Activated T-cell treated with anti-CD3 and anti-CD28 coated beads, Interleukin-2, amount 50 U/mL, for 72 hours (primary cell): ENCODE results near the gene CENPX. TPM values are rescaled to one million over a fixed set of nuclear protein-coding genes. Genes with fewer than 3 reads are reported as not detected.

Source experiments
- ATAC-seq, 2 donors: fragments of 150-1000 bp; cut with Tn5 transposase; replicated peaks in 1 of 2; 2 replicates each; pipeline ENCODE4 v1.10.0; 2021; ENCODE audit warnings: moderate library complexity in 2 of 2, mild to moderate bottlenecking in 1 of 2
- DNase-seq, 2 donors: peaks; one replicate each; pipeline ENCODE4 v3.0.0; 2021 to 2022; ENCODE audit warnings: mixed read lengths in 1 of 2
- H3K27ac Mint-ChIP-seq: one replicate; pipeline ENCODE4 v1.8.0; 2022; ENCODE audit warnings: mild to moderate bottlenecking, moderate library complexity, mixed read lengths
- H3K27me3 Mint-ChIP-seq: one replicate; pipeline ENCODE4 v1.8.0; 2022; ENCODE audit warnings: low read depth, mixed read lengths
- H3K36me3 Mint-ChIP-seq, 2 donors: one replicate each; pipeline ENCODE4 v1.8.0; 2022; ENCODE audit warnings: mixed read lengths in 2 of 2, mild to moderate bottlenecking in 1 of 2; ENCODE audit not compliant: insufficient read depth in 2 of 2
- H3K4me1 Mint-ChIP-seq: one replicate; pipeline ENCODE4 v1.8.0; 2022; ENCODE audit warnings: low read depth, mixed read lengths
- H3K4me3 Mint-ChIP-seq, 2 donors: one replicate each; pipeline ENCODE4 v1.8.0; 2022; ENCODE audit warnings: mild to moderate bottlenecking in 2 of 2, mixed read lengths in 2 of 2, moderate library complexity in 2 of 2
- H3K9me3 Mint-ChIP-seq, 2 donors: one replicate each; pipeline ENCODE4 v1.8.0; 2022; ENCODE audit warnings: mixed read lengths in 2 of 2
- total RNA-seq, 2 donors: library from RNA; stranded (reverse); gene quantifications; one replicate each; pipeline ENCODE4 v1.2.3, GENCODE V29; 2022

The CENPX gene
- total RNA-seq, 2 donors from 2014 or later, result 32.2 to 44.0 TPM

DNA sequence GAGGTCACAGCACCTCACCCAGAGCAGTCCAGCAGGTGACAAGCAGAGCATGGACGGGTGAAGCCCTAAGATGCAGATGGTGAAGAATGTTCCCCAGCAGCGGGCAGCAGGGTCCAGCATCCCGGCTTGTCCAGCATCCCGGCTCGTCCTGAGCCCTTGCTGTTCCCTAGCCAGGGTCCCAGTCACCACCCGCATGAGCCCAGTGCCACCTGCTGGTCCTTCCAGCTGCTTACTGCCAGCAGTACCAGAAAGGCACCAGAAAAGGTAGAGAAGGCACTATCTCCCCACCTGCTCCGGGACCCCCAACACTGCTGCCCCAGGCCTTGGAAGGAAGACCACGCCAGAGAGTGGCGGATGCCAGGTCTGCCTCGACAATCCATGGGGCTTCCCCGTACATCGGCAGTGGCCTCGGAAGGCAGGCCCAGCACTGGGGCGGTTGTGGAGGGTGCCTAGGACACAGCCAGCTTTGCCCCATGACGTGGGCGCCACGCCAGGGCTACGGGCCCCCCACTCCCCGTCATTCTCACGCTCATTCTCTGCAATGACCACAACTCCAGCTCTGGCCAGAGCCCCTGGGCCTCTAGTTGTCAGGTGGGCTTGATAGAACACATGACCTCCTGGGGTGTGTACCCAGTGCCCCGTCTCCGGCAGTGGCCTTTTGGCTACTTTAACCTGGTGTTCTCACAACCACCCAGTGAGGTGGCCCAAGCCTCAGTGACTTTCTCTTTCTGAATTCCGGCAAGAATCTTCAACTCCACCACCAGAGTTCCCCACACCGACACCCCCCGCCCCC, 1.4 kb downstream of the CENPX start:
- ATAC-seq, result no peak
- no peak overlapping the region for H3K27ac Mint-ChIP-seq
- no peaks in the 10 kb centered on the region for H3K9me3 Mint-ChIP-seq

DNA sequence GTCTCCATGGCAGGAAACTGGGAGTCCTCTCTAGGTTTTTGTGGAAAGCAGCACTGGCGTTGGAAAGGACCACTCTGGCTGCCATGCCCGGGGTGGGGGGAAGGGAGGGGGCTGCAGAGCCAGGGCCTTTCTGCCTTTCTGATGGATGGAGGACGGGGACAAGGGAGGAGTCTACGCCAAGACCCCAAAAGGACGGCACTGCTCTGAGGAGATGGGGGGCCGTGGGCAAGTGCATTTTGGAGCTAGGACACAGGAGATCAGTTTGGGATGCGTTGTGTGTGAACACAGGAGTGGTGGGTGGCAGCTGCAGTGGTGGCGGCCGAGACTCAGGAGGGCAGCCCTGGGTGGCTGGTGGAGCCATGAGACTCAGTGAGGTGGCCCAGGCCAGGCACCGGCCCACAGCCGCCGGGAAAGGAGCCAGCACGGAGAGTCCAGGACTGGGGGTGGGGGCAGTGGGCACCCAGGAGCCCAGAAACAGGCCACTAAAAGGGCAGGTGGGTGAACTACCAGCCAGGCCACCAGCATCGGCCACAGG, 2.0 kb downstream of the CENPX start:
- peaks cover 28% of the 10 kb centered on the region for H3K4me1 Mint-ChIP-seq
- H3K27me3 Mint-ChIP-seq, result no peaks in the 10 kb centered on the region
- DNase-seq, result no peak
- peak overlapping the region; percentile 84 to 89 for H3K4me3 Mint-ChIP-seq
- no peaks in the 10 kb centered on the region for H3K9me3 Mint-ChIP-seq
- no peak overlapping the region for H3K27ac Mint-ChIP-seq
- no peak for ATAC-seq
- H3K36me3 Mint-ChIP-seq, result no peaks in the 10 kb centered on the region

More for the DNA sequence above, 1.4 kb downstream of the CENPX start:
- no peaks in the 10 kb centered on the region for H3K36me3 Mint-ChIP-seq
- DNase-seq, result peak; percentile 63 to 74
- peak overlapping the region; percentile 84 to 89 for H3K4me3 Mint-ChIP-seq
- H3K27me3 Mint-ChIP-seq, result no peaks in the 10 kb centered on the region
- H3K4me1 Mint-ChIP-seq, result peaks cover 28% of the 10 kb centered on the region

DNA sequence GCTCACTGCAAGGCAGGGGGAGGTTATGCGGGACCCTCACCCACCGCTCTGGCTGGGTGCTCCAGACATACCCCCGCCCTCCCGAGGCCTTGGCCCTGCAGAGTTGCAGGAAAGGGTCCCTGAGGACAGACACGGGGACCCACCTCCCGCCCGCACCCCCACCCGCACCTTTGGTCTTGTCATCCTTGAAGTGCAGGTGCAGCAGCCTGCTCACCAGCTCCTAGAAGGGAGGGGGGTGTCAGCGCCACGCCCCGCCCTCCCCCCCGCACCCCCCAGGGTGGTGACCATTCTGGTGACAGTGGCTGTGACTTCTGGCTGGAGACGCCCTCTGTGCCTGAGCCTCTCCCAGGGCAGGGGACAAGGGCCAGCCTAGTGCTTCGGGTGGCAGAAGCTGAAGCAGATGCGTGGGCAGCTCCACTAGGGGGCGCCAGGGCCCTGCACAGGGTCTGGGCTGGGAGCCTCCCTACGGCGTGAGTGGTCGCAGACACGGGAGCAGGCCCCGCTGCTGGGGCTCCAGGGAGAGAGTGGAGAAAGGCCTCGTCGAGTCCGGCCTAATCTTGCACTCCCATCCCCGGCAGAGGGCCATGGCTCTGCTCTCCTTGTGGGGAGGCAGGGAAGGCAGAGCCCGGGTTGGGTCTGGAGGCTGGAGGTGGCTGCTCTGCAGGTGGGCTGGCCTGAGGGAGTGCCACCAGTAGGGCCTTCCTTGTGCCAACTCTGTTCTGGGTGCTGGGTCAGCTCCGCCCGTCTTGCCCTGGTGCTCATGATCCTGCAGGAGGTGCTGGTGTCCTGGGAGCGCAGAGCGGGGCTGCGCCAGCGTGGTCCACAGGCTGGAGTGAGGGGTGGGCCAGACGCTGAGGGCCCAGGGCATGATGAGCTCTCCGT, 2.7 kb downstream of the CENPX start:
- ATAC-seq (no peak), DNase-seq (peak; percentile 81 to 84)
- Mint-ChIP-seq H3K27ac (no peak overlapping the region), H3K4me3 (peak overlapping the region in 1 of 2 donors; percentile 67), H3K9me3 (no peaks in the 10 kb centered on the region), H3K4me1 (peaks cover 28% of the 10 kb centered on the region), H3K36me3 (no peaks in the 10 kb centered on the region), H3K27me3 (no peaks in the 10 kb centered on the region)

DNA sequence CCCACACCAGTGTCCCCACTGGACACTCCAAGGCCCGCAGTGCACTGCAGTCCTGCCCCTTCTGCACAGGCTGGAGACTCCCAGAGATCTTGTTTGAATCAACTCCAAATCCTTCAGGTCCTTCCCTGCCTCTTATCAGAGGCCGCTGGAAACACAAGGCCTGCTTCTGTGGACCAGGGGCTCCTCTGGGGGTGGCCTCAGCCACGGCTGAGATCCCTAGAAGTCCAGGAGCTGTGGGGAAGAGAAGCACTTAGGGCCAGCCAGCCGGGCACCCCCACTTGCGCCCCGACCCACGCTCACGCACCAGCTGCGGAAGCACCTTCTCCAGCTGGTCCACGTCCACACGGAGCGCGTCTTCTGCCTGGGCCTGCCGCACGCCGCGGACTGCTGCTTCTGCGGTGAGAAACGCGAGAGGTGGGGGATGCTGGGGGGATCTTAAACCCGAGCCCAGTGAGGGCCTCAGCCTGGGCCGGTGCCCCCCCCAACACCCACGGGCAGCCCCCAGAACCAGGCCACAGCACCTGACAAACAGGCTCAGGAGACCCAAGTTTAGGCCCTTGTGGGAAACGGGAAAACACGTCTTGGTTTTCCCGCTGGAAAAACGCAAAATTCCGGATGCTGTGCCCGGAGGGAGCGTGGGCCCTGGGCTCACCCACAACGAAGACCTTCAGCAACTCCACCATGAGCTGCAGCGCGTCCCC, 3.5 kb downstream of the CENPX start:
- no peak for ATAC-seq
- no peaks in the 10 kb centered on the region for H3K9me3 Mint-ChIP-seq

DNA sequence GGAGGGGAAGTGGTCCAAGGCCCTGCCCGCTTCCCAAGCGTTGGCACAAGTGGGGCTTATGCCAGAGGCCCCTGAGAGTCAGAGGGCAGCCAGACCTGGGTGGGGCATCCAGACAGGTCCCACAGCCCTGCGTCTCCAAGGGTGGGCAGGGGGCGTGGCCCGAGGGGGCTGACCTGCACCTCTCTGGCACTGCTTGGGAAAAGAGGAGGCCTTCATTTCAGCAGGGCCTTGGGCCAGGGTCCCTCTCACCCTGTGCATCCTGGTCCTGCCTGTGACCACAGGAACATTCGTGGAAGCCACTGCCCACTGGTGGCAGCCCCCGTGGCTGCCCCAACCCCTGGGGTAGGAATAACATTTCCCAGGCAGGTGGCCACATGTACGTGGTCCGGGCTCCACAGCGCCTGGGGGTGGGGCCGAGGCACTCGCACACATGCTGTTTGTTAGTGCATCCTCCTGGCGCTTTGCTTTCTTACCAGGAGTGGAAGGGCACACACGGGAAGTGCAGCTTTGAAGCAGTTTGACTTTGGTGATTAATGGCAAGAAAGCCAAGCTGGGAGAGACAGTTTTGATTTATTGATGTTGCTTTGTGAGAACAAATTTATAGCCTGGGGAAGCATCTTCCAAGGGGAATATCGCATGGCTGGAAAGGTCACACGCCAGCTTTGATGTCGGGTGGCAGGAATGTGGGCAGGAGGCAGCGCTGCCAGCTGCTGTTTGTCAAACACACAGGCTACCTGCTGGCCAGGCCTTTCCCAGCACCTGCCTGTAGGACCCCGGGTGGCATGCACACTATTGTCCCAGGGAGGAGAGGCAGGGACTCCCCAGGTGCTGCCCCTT, 4.3 kb downstream of the CENPX start:
- DNase-seq (no peak), ATAC-seq (no peak)
- Mint-ChIP-seq H3K27ac (no peak overlapping the region), H3K9me3 (no peaks in the 10 kb centered on the region), H3K4me1 (peaks cover 20% of the 10 kb centered on the region), H3K4me3 (no peak overlapping the region), H3K27me3 (no peaks in the 10 kb centered on the region), H3K36me3 (no peaks in the 10 kb centered on the region)

More for the DNA sequence above, 3.5 kb downstream of the CENPX start:
- no peaks in the 10 kb centered on the region for H3K36me3 Mint-ChIP-seq
- no peak overlapping the region for H3K27ac Mint-ChIP-seq
- H3K27me3 Mint-ChIP-seq, result no peaks in the 10 kb centered on the region
- no peak for DNase-seq
- H3K4me1 Mint-ChIP-seq, result peaks cover 25% of the 10 kb centered on the region
- no peak overlapping the region for H3K4me3 Mint-ChIP-seq

DNA sequence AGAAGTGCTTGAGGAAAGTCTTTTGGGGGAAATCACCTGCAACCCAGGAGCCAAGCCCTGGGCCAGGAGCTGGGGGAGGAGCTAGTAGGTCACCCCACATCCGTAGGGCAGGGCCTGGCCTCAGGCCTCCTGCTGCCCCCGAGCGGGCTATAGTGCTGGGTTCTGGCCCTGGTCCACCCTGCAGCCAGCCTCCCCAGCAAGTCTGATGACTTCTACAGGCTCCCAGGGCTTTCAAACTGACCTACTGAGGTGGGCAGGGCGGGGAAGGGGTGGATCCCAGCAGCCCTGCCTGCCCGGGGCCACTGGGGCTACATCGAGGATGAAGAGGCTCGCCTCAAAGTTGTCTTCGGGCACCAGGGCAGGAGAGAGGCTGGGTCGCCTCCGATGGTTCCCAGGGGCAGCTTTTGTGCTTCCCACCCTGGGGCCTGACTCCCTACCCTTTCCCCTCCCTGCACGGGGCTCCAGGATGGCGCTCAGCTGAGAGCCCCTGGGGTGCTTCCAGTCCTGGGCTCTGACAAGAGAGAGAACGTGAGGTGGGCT, 5.0 kb downstream of the CENPX start:
- ATAC-seq (no peak), DNase-seq (no peak)
- Mint-ChIP-seq H3K4me1 (peaks cover 20% of the 10 kb centered on the region), H3K9me3 (no peaks in the 10 kb centered on the region), H3K36me3 (no peaks in the 10 kb centered on the region), H3K27me3 (no peaks in the 10 kb centered on the region), H3K4me3 (no peak overlapping the region), H3K27ac (no peak overlapping the region)

DNA sequence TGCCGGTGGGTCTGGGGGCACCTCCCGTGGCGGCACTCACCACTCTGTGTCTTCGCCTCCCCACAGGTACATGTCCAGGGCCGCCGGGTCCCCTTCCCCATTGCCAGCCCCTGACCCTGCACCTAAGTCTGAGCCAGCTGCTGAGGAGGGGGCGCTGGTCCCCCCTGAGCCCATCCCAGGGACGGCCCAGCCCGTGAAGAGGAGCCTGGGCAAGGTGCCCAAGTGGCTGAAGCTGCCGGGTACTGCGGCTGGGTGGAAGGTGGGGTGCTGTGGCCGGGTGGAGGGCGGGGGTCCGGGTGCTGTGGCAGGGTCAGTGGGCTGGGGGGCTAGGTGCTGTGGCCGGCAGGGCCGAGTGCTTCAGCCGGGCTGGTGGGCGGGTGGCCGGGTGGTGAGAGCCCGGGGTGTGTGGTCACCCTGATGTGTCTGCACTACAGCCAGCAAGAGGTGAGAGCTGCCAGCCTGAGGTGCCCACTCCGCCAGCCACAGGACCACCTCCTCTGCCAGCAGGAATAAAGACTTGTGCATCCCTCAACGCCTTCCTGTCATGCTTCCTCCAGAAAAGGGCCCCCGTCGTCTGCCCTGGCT, 5.7 kb downstream of the CENPX start:
- H3K36me3 Mint-ChIP-seq, result no peaks in the 10 kb centered on the region
- no peaks in the 10 kb centered on the region for H3K27me3 Mint-ChIP-seq
- H3K4me1 Mint-ChIP-seq, result peaks cover 18% of the 10 kb centered on the region
- no peak overlapping the region for H3K27ac Mint-ChIP-seq
- no peak for DNase-seq
- H3K4me3 Mint-ChIP-seq, result no peak overlapping the region
- ATAC-seq, result no peak
- no peaks in the 10 kb centered on the region for H3K9me3 Mint-ChIP-seq

DNA sequence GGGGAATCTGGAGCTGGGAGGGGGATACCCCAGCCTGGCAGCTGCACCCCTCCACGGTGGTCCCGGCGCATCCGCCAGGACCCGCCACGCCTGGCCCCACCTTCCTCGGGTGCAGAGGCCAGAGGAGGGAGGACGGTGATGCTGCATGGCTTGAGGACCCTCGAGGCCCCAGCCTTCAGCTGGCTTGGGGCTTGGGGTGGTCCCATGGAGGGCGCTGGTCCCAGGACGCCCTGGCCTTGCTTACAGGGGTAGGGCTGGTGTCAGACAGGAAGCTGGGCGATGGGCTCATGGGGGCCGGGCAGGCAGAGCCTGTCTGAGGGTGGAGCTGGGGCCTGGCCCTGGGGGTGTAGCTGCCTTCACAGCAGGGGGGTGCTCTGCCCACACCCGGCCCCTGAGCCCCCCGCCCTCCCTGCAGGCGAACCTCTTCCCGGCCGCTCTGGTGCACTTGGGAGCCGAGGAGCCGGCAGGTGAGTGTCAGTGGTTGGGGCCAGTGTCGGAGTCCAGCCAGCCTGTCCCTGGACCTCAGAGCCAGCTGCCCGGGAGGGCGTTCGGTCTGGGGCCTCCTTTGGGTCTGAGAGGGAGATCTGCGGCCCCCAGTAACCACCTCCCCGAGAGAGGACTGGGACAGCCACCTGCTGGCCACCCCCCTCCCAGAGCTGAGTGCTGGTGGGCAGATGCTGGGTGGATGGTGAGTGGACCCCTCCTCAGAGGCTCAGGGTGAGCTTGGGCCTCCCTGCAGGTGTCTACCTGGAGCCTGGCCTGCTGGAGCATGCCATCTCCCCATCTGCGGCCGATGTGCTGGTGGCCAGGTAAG, 6.4 kb downstream of the CENPX start:
- Mint-ChIP-seq H3K4me3 (no peak overlapping the region), H3K36me3 (no peaks in the 10 kb centered on the region), H3K27me3 (no peaks in the 10 kb centered on the region), H3K27ac (no peak overlapping the region), H3K4me1 (peaks cover 11% of the 10 kb centered on the region), H3K9me3 (no peaks in the 10 kb centered on the region)
- ATAC-seq (no peak), DNase-seq (no peak)

DNA sequence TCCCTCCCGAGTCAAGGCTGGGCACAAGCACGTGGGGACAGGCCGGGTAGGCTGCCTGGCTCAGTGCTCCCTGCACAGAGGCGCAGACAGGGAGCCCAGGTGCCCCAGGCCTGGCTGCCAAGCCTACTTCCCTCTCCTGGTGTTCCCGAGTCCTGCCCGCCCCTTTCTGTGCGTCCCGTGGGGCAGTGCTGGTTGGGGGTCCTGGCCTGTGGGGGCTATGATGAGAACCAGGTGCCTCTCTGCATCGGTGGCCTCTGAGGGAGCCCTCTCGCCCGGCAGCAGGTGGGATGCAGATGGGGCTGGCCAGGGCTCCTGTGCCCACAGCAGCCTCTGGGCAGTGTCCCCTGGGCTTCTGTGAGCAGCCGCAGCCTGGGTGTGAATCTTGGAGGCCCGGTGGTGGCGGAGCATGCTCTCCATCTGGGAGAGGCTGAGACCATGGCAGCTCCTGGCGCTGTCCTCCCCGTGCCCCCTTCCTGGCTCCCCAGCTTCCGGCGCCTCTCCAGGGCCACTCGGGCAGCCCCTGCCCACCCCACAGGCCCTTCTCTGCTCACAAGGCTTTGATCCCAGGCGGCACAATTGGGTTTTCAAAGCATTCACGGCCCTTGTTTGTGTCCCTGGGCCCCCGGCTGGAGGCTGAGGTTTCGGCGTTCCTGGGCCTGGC, 7.2 kb downstream of the CENPX start:
- no peak overlapping the region for H3K4me3 Mint-ChIP-seq
- H3K27ac Mint-ChIP-seq, result no peak overlapping the region
- no peak for DNase-seq
- no peaks in the 10 kb centered on the region for H3K27me3 Mint-ChIP-seq
- ATAC-seq, result no peak
- H3K9me3 Mint-ChIP-seq, result no peaks in the 10 kb centered on the region
- peaks cover 6% of the 10 kb centered on the region for H3K4me1 Mint-ChIP-seq
- H3K36me3 Mint-ChIP-seq, result no peaks in the 10 kb centered on the region

DNA sequence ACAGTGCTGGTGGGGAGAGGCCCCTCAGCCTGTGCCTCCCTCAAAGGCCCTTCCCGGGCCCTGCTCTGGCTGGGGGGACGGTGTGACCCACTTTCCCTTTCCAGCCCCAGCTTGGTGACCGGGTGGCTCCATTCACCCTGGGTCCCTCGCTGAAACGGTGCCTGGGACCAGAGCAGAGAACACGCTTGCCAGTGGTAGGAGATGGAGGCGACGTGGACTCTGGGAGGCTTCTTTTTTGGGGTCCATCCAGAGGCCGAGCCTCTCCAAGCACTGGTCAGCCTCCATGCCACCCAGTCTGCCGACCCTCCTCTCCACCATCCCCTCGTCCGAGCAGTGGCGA, 7.7 kb downstream of the CENPX start:
- H3K4me3 Mint-ChIP-seq, result no peak overlapping the region
- peaks cover under 1% of the 10 kb centered on the region for H3K4me1 Mint-ChIP-seq
- no peaks in the 10 kb centered on the region for H3K36me3 Mint-ChIP-seq
- H3K27ac Mint-ChIP-seq, result no peak overlapping the region
- no peaks in the 10 kb centered on the region for H3K9me3 Mint-ChIP-seq
- DNase-seq (no peak), ATAC-seq (no peak)
- no peaks in the 10 kb centered on the region for H3K27me3 Mint-ChIP-seq

DNA sequence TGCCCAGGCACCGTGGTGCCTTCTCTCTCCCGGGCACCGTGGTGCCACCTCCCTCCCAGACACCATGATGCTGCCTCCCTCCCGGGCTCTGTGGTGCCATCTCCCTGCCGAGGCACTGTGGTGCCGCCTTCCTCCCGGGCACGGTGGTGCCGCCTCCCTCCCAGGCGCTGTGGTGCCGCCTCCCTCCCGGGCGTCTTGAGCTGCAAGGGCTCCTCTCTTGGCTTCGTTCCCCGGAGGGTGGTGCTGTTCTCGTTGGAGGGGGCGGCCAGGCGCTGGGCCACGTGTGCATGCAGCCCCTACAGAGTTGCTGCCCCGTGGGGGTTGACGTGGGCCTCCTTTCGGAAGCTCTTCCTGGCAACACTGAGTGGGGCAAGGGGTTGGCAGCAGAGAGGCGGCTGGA, 8.2 kb downstream of the CENPX start:
- ATAC-seq (no peak), DNase-seq (no peak)
- no peaks in the 10 kb centered on the region for H3K27me3 Mint-ChIP-seq
- no peaks in the 10 kb centered on the region for H3K4me1 Mint-ChIP-seq
- H3K36me3 Mint-ChIP-seq, result no peaks in the 10 kb centered on the region
- H3K9me3 Mint-ChIP-seq, result no peaks in the 10 kb centered on the region
- H3K4me3 Mint-ChIP-seq, result no peak overlapping the region
- no peak overlapping the region for H3K27ac Mint-ChIP-seq
